Measurements from ENCODE around the gene WRAP73.

Gene WRAP73

GRCh38 chr1:3652548-3653285 lies 2.8 kb upstream of the WRAP73 start:
- intact Hi-C loops (cut with DNase I; ENCODE audit: low total_unique reads): no loop called here

GRCh38 chr1:3651930-3652547 lies 2.1 kb upstream of the WRAP73 start, which contains the start of gene TP73:
TP73 (plus strand) TSS chr1:3652516; CDS start chr1:3682366, 29,850 bp downstream.
- no peak within 1 kb of the TSS for H3K27ac ChIP-seq
- H3K4me3 ChIP-seq: peak within 1 kb of the TSS; percentile 28 to 94

More at GRCh38 chr1:3652548-3653285, 2.8 kb upstream of the WRAP73 start:
- no peak for DNase-seq
- H3K4me1 ChIP-seq: peaks cover 0 to 42% (median 38%) of the 10 kb centered on the region in 4 donors
- H3K36me3 ChIP-seq: no peaks in the 10 kb centered on the region
- H3K27ac ChIP-seq: no peak overlapping the region
- no peaks in the 10 kb centered on the region for H3K9me3 ChIP-seq
- no peak for TF ChIP-seq CTCF (IDR thresholded peaks at IDR 0.05)
- H3K4me3 ChIP-seq: peak overlapping the region; percentile 28 to 94
- H3K27me3 ChIP-seq: peaks cover 14 to 70% of the 10 kb centered on the region in 2 donors

GRCh38 chr1:3651026-3651929 lies 1.4 kb upstream of the WRAP73 start:
- peaks cover 9 to 14% (median 11%) of the 10 kb centered on the region in 3 donors for H3K36me3 ChIP-seq
- no peaks in the 10 kb centered on the region for H3K9me3 ChIP-seq
- no peak for TF ChIP-seq CTCF (IDR thresholded peaks at IDR 0.05)
- H3K4me3 ChIP-seq: peak overlapping the region; percentile 3 to 94
- H3K27me3 ChIP-seq: peaks cover 14 to 56% of the 10 kb centered on the region in 2 donors
- DNase-seq: no peak
- H3K4me1 ChIP-seq: peaks cover 0 to 42% (median 38%) of the 10 kb centered on the region in 4 donors
- intact Hi-C loops (cut with DNase I; ENCODE audit: low total_unique reads): no loop called here
- H3K27ac ChIP-seq: no peak overlapping the region

More at GRCh38 chr1:3651930-3652547, 2.1 kb upstream of the WRAP73 start, which contains the start of gene TP73:
- Histone ChIP-seq H3K9me3 (no peaks in the 10 kb centered on the region), H3K27me3 (peaks cover 14 to 64% of the 10 kb centered on the region in 2 donors), H3K36me3 (peaks cover 3 to 7% (median 4%) of the 10 kb centered on the region in 3 donors), H3K4me1 (peaks cover 0 to 42% (median 38%) of the 10 kb centered on the region in 4 donors)
- DNase-seq: no peak
- TF ChIP-seq CTCF (IDR thresholded peaks at IDR 0.05): no peak
- intact Hi-C loops (cut with DNase I; ENCODE audit: low total_unique reads): no loop called here

- no peak overlapping the region for H3K27ac ChIP-seq
- intact Hi-C loops (cut with DNase I; ENCODE audit: low total_unique reads): no loop called here
These were observed 534 bp upstream of the WRAP73 start for GRCh38 chr1:3650248-3651025.

More at GRCh38 chr1:3650248-3651025, 534 bp upstream of the WRAP73 start:
- DNase-seq: no peak
- TF ChIP-seq CTCF (IDR thresholded peaks at IDR 0.05): no peak
- H3K4me1 ChIP-seq: peaks cover 0 to 42% (median 38%) of the 10 kb centered on the region in 4 donors
- peaks cover 15 to 22% (median 19%) of the 10 kb centered on the region in 3 donors for H3K36me3 ChIP-seq
- H3K4me3 ChIP-seq: peak overlapping the region; percentile 85 to 94
- H3K9me3 ChIP-seq: no peaks in the 10 kb centered on the region
- peaks cover 14 to 50% of the 10 kb centered on the region in 2 donors for H3K27me3 ChIP-seq
